Upper lobe of left lung (tissue), 6 donors: ENCODE data around the gene GHRH. TPM values are rescaled to one million over a fixed set of nuclear protein-coding genes. Genes with fewer than 3 reads are reported as not detected.

ENCODE experiments used
- ATAC-seq, 2 donors: fragments of 200-7000 bp; cut with Tn5 transposase; one replicate each; pipeline ENCODE4 v1.9.1; 2022; ENCODE audit warnings: mild to moderate bottlenecking in 2 of 2, moderate library complexity in 2 of 2; ENCODE audit not compliant: low FRiP score in 2 of 2
- DNase-seq, 2 donors: peaks; one replicate each; pipeline ENCODE4 v3.0.0-alpha.2; 2019 to 2020
- H3K27ac ChIP-seq, 4 donors: fragments of 200-600 bp; sonication (generic); one replicate each; pipeline ENCODE4 v1.5.1; 2016 to 2019
- H3K27me3 ChIP-seq, 4 donors: fragments of 200-600 bp; sonication (generic); one replicate each; pipeline ENCODE4 v1.5.1; 2017 to 2019
- H3K36me3 ChIP-seq, 4 donors: fragments of 200-600 bp; sonication (generic); one replicate each; pipeline ENCODE4 v1.5.1; 2016 to 2019
- H3K4me1 ChIP-seq, 4 donors: fragments of 200-600 bp; sonication (generic); one replicate each; pipeline ENCODE4 v1.5.1; 2018 to 2019
- H3K4me3 ChIP-seq, 4 donors: fragments of 200-600 bp; sonication (generic); one replicate each; pipeline ENCODE4 v1.5.1; 2017 to 2019; ENCODE audit warnings: mild to moderate bottlenecking in 2 of 4, moderate library complexity in 1 of 4
- H3K9me3 ChIP-seq, 4 donors: fragments of 200-600 bp; sonication (generic); one replicate each; pipeline ENCODE4 v1.5.1; 2018 to 2019
- CTCF ChIP-seq, 6 experiments: fragments of 450-650 bp in 4 of 6; fragments of 200-600 bp in 2 of 6; sonication (generic) in 2 of 6; IDR thresholded peaks; one replicate each; pipeline ENCODE4 v1.5.1; 2016 to 2019; ENCODE audit warnings: antibody characterized with exemption in 6 of 6
- EP300 ChIP-seq, 4 donors: sonication (generic); formaldehyde crosslinking; IDR thresholded peaks; one replicate each; pipeline ENCODE4 v1.5.1; 2017; ENCODE audit warnings: antibody characterized with exemption in 4 of 4, control low read depth in 2 of 4
- POLR2A ChIP-seq, 4 donors: fragments of 450-650 bp; IDR thresholded peaks; one replicate each; pipeline ENCODE4 v1.5.1; 2016 to 2017; ENCODE audit warnings: antibody characterized with exemption in 4 of 4, mild to moderate bottlenecking in 2 of 4
- POLR2AphosphoS5 ChIP-seq, 2 donors: sonication (generic); formaldehyde crosslinking; IDR thresholded peaks; one replicate each; pipeline ENCODE4 v1.5.1; 2017; ENCODE audit warnings: antibody characterized with exemption in 2 of 2
- WGBS, 2 donors: methylation state at CpG; one replicate each; pipeline ENCODE4 v1.1.5; 2017 to 2018; 5-methylcytosine and 5-hydroxymethylcytosine counted together
- total RNA-seq, 6 donors: library from RNA; depleted of rRNA in 4 of 6; stranded (reverse); fragments of >200 nt in 4 of 6; gene quantifications; one replicate each; pipeline versions ENCODE4 v1.1.0 to v1.2.1, GENCODE V29; 2016 to 2021
- donor health status: DM: no; HTN: no; CAD: no; lungs with moderate emphysema.
- donor health status: DM: no; HTN: yes; CAD: no; lungs with severe emphysema.

GHRH gene
- total RNA-seq, 6 donors from 2014 or later, result not detected

GRCh38 chr20:37236462-37236861 lies 25.2 kb downstream of the GHRH start:
- Histone ChIP-seq H3K4me3 (no peak overlapping the region), H3K4me1 (peaks cover 0 to 5% (median 0%) of the 10 kb centered on the region in 4 donors), H3K9me3 (no peaks in the 10 kb centered on the region), H3K27ac (no peak overlapping the region), H3K36me3 (peaks cover 42 to 100% (median 93%) of the 10 kb centered on the region in 4 donors), H3K27me3 (no peaks in the 10 kb centered on the region)
- 92 to 95% methylated on average over 3 to 4 of the region's 4 CpGs for WGBS, 2 donors
- no peak for TF ChIP-seq POLR2A (IDR thresholded peaks at IDR 0.05)
- TF ChIP-seq CTCF (IDR thresholded peaks at IDR 0.05), result no peak
- TF ChIP-seq EP300 (IDR thresholded peaks at IDR 0.05), result no peak
- TF ChIP-seq POLR2AphosphoS5 (IDR thresholded peaks at IDR 0.05), result no peak
- ATAC-seq, result no peak
- no peak for DNase-seq

GRCh38 chr20:37235065-37235464 lies 26.5 kb downstream of the GHRH start:
- H3K4me1 ChIP-seq, result peaks cover 0 to 5% (median 0%) of the 10 kb centered on the region in 4 donors
- H3K36me3 ChIP-seq, result peaks cover 33 to 100% (median 91%) of the 10 kb centered on the region in 4 donors
- ATAC-seq (no peak), DNase-seq (no peak)
- WGBS, 2 donors, result 79 to 85% methylated on average over 6 of the region's 6 CpGs
- H3K9me3 ChIP-seq, result no peaks in the 10 kb centered on the region
- H3K27me3 ChIP-seq, result no peaks in the 10 kb centered on the region
- H3K27ac ChIP-seq, result no peak overlapping the region
- TF ChIP-seq CTCF (IDR thresholded peaks at IDR 0.05) (no peak), POLR2A (IDR thresholded peaks at IDR 0.05) (no peak), POLR2AphosphoS5 (IDR thresholded peaks at IDR 0.05) (no peak), EP300 (IDR thresholded peaks at IDR 0.05) (no peak)
- no peak overlapping the region for H3K4me3 ChIP-seq

GRCh38 chr20:37234254-37234581 lies 27.4 kb downstream of the GHRH start:
- H3K36me3 ChIP-seq, result peaks cover 37 to 100% (median 94%) of the 10 kb centered on the region in 4 donors
- TF ChIP-seq EP300 (IDR thresholded peaks at IDR 0.05) (no peak), POLR2AphosphoS5 (IDR thresholded peaks at IDR 0.05) (no peak)
- no peaks in the 10 kb centered on the region for H3K27me3 ChIP-seq
- WGBS, 2 donors, result 91 to 94% methylated on average over 5 of the region's 5 CpGs
- H3K27ac ChIP-seq, result no peak overlapping the region
- no peaks in the 10 kb centered on the region for H3K9me3 ChIP-seq
- DNase-seq (no peak), ATAC-seq (no peak)
- H3K4me1 ChIP-seq, result peaks cover 0 to 5% (median 0%) of the 10 kb centered on the region in 4 donors
- H3K4me3 ChIP-seq, result no peak overlapping the region

GRCh38 chr20:37233548-37234253 lies 27.9 kb downstream of the GHRH start:
- ATAC-seq, result no peak
- Histone ChIP-seq H3K9me3 (no peaks in the 10 kb centered on the region), H3K36me3 (peaks cover 39 to 100% (median 96%) of the 10 kb centered on the region in 4 donors), H3K4me1 (peaks cover 0 to 2% (median 0%) of the 10 kb centered on the region in 4 donors), H3K27ac (no peak overlapping the region), H3K27me3 (no peaks in the 10 kb centered on the region), H3K4me3 (no peak overlapping the region)
- DNase-seq, result no peak
- TF ChIP-seq POLR2A (IDR thresholded peaks at IDR 0.05) (no peak), CTCF (IDR thresholded peaks at IDR 0.05) (no peak), POLR2AphosphoS5 (IDR thresholded peaks at IDR 0.05) (no peak), EP300 (IDR thresholded peaks at IDR 0.05) (no peak)
- WGBS, 2 donors, result 93 to 94% methylated on average over 10 of the region's 10 CpGs

- H3K4me1 ChIP-seq, result no peaks in the 10 kb centered on the region
- 88 to 96% methylated on average over 13 of the region's 13 CpGs for WGBS, 2 donors
- no peak for TF ChIP-seq POLR2AphosphoS5 (IDR thresholded peaks at IDR 0.05)
- TF ChIP-seq EP300 (IDR thresholded peaks at IDR 0.05), result no peak
- H3K36me3 ChIP-seq, result peaks cover 32 to 100% (median 95%) of the 10 kb centered on the region in 4 donors
- H3K27me3 ChIP-seq, result no peaks in the 10 kb centered on the region
- no peak overlapping the region for H3K27ac ChIP-seq
- H3K4me3 ChIP-seq, result no peak overlapping the region
- ATAC-seq (no peak), DNase-seq (no peak)
- no peaks in the 10 kb centered on the region for H3K9me3 ChIP-seq
Measured at GRCh38 chr20:37231947-37232630, 29.5 kb downstream of the GHRH start.
